ENCODE data around the gene TMPRSS3.

The TMPRSS3 gene

GRCh38 chr21:42332557-42333317 lies 63.1 kb downstream of the TMPRSS3 start:
- no peak for DNase-seq (ENCODE audit: low read depth in 2 of 2)

DNA sequence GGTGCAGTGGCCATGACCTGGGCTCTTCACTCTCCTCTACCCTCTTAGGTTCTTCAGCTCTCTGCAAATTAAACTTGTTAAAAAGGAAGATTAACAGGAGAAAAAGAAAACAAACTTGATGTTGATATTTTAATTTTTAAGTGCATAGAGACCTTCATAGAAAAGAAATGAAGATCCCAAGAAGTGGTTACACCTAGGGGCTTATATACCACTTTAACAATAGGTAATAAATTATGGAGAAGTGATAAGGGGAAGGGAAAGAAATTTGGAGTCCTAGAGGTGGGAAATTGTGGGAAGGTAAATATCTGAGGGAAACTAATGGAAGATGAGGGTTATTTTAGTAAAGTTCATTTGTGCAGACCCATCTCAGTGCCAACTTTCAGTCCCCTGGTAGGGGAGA lies 64.2 kb downstream of the TMPRSS3 start:
- DNase-seq (ENCODE audit: low read depth in 2 of 2): no peak

GRCh38 chr21:42330380-42331371 lies 65.2 kb downstream of the TMPRSS3 start:
- DNase-seq (ENCODE audit: low read depth in 2 of 2): no peak

GRCh38 chr21:42324896-42325295 lies 71.0 kb downstream of the TMPRSS3 start:
- DNase-seq (ENCODE audit: low read depth in 2 of 2): no peak

Data from fibroblast of skin of left quadriceps (primary cell).